GM18873 (cell line): ENCODE results near the gene C1orf21.

Source experiments
- ATAC-seq: cut with Tn5 transposase; IDR thresholded peaks from one replicate; pipeline ENCODE4 v1.9.1; 2021; ENCODE audit warnings: mild to moderate bottlenecking, moderate library complexity, moderate number of reproducible peaks; ENCODE audit not compliant: unreplicated experiment, low FRiP score

The C1orf21 gene

DNA sequence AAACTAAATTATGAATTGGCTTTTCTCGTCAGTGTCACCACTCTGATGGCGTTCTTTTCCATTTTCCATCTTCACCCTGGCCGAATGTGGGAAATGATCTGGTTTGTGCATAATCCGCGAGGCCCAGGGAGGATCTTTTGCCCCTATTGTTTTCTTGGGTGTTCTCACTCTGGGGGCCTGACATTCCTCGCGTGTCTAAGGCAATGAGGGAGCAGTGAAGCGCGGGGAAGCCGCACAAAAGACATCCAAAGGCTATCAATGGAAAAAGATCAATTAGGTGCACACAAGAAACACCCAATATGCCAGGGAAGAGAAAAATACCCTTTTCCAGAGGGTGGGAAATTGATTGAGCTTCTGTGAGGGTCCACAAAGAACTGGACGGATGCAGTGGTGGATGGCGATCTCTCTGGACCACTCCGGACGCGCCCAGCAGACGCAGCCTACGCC, 941 bp upstream of the C1orf21 start:
- ATAC-seq = no peak

DNA sequence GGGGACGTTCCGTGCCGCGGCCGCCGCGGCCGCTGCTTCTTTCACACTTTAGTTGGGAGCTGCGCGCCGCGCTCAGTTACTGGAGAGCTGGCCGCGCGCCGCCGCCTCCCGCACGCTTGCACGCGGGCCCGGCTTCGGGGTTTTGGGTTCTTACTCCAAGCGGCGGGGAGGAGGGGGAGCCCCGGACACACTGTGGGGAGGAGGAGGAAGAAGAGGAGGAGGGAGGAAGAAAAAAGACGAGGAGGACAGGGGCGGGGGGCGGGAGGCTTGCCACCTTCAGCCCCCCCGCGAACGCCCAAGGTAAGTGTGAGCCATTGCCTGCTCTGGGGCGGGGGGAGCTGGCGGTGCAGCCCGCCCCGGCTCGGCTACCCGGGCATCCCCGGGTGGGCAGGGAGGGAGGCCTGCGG, 243 bp downstream of the C1orf21 start:
- ATAC-seq = no peak

DNA sequence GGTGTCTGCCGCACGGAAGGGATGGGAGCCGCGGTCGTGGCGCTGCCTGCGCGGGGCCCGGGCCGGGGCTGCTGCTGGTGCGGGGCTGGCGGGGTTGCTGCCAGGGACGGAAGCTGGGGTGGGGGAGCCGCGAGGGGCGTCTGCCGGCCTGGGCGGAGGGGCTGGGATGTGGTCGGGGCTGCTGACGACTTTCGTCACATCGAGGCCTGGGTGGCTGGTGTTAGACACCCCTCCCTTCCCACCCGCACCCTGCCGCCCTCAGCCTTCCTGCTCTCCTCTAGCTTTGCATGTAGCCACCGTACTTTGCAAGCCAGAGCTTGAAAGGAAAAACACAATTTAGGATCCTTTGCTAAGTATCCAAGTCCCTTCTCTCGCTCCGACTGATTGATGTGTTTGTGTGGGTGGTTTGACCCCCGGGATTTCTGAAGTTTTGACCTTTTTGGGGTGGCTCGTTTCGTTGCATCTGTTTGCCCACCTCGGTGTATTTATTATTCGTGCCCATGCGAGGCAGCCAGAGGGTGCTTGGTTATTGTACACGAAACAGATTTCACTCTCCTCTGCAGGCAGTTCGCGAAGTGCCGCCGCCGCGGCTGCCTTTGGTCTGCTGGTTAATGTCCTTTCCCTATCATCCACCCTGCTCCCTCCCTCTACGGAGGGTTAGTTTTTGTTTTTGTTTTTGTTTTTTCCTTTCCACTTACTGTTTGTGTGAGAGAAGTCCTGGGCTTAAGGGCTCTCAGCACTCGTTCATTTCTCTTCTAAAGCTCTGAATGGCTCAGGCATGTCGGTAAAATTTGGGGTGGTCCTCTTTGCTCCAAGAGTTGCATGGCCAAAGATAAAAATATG, 868 bp downstream of the C1orf21 start:
- no peak for ATAC-seq

DNA sequence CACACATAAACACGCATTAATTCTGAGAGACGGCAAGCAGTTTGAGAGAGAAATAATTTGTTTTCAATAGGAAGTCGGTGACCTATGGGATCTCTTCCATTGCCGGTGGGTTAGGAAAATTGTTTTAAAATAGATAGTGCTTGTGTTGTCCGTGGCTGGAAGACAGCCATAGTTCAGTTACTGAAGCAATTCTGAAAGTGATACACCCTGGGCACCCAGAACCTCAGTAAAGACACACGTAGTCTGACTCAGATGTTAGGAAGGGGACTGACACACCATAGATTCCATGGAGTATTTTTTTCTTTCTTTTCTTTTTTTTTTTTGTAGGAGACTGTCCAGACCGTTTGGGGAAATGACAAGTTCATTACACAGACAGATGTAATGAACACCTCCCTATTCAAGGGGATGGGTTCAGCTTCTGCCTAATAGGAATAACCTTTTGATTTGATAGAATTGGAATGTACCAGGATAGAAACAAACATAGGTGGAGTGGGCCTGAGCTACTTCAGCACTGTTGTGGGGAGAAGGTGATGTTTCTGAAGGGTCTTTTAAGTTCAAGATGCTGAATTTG, 1.6 kb downstream of the C1orf21 start:
- no peak for ATAC-seq

DNA sequence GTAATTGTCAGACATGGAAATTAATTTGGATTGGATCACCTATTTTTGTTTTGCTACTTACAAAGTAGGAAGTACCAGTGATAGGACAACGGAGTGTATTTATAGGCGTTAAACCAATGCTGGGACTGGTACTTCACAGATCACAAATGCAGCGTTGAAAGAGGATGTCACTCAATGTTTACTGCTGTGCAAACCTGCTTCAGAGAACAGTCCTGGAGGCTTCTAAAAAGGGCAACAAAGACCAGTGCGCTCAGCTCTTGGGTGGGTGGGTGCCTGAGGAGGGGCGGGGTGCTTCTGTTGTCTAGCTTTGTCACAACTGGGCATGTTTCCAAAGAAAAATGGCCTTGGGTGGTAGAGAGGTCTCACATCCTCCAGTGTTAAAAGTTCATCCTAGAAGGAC, 2.1 kb downstream of the C1orf21 start:
- no peak for ATAC-seq

DNA sequence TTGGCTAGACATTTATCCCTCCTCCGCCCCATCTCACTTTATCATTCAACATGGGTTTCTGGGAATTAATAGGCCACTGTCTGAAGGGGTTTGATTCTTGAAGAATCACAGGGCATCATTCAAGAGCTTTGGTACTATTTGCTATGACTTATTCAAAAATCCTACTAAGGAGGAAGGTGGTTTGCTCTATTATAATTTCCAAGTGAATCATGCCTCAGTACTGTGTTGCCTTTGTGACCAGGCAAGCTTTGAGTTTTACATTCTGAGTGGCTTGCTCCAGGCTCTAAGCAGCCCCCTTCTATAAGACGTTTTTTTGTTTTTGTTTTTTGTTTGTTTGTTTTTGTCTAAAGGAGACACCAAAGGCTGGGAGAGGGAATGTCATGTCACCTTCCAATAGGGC, 2.6 kb downstream of the C1orf21 start:
- no peak for ATAC-seq

DNA sequence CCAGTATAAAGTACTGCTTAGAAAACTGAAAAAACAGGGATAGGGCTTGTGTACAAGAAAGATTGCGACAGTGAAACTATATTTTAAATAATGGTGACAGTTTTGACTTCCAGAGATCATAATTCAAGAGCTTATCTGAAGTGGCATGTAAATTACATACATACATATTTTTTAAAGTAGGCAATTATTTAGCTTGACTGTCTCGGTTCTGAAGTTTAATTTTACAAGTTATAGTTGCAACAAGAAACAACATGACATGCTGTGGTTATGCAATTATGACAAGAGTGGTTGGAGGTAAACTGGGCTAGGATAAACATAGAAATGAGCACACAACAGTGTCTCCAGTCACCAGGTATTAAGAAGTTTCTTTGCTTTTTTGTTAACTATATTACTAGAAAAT, 4.1 kb downstream of the C1orf21 start:
- ATAC-seq = no peak

DNA sequence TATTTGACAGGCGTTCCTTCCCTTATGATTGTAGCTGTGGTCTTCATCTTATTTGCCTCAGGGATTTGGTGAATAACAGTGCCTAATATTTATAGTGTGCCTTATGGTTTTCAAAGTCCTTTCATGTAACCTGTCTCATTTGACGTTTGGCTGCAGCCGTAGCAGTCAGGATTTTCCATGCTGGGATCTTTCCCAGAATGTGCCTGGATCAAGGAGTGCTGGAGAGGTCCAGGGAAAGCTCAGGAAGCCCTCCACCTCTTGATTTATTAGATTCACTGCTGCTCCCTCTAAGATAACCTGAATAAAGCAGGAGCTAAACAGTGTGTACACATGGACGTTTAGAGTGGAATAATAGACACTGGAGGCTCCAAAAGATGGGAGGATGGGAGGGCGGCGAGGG, 5.2 kb downstream of the C1orf21 start:
- no peak for ATAC-seq

DNA sequence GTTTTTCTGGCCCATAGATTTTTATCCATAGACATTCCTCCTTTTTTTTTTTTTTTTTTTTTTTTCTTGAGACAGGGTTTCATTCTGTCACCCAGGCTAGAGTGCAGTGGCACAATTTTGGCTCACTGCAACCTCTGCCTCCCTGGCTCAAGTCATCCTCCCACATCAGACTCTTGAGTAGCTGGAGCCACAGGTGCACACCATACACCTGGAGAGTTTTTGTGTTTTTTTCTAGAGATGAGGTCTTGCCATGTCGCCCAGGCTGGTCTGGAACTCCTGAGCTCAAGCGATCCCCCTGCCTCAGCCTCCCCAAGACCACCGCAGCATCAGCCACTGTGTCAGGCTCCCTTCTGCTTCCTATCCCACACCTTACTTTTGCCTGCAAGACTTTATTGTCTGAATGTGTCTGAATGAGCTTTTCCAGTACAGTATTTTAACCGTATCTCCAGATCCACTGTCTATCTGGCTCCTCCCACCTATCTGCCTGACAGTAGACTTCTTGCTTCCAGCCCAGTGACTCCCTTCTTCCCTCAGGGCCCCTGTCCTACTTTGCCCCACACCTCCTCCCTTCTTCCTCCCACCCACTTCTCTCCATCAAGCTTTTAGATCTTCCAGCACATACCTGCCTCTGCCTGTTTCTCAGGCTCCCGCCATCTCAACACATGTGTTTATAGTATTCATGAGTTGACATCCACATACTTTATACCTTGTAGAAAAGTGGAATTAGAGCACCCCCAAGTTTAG, 6.1 kb downstream of the C1orf21 start:
- no peak for ATAC-seq

DNA sequence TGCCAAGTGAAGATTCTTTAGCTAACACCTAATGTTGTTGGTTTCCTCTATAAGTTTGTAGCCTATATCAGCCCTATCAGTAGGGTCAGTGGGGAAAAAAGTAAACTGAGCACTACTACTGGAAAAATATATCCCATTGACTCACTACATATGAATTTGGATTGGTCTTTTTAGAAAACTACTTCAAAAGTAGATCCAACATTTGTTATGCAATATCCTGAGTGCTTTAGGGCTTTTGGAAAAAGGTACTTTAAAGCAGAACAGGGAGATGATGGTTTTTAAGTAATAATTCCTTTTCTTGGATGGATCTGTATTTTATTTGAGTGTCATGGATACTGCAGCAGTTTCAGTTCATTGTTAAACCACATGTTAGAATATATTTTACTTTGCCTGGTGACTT, 7.1 kb downstream of the C1orf21 start:
- no peak for ATAC-seq

DNA sequence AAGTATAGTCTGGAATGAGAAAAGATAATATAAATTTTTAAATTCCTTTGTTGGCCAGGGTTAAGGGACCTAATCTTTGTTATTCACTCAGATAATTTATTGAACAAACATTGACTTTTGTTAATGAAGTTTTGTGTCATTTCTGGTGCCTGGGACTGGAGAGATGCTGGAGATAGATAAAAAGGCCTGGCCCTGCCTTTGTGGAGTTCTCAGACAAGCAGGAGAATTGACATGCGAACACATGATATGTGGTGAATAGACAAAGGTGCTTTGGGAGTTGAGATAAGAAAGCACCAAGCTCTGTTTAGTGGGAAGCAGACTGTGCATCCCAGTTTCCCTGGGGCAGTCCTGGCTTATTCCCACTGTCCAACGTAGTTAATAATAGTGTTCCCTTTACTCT, 8.5 kb downstream of the C1orf21 start:
- no peak for ATAC-seq

DNA sequence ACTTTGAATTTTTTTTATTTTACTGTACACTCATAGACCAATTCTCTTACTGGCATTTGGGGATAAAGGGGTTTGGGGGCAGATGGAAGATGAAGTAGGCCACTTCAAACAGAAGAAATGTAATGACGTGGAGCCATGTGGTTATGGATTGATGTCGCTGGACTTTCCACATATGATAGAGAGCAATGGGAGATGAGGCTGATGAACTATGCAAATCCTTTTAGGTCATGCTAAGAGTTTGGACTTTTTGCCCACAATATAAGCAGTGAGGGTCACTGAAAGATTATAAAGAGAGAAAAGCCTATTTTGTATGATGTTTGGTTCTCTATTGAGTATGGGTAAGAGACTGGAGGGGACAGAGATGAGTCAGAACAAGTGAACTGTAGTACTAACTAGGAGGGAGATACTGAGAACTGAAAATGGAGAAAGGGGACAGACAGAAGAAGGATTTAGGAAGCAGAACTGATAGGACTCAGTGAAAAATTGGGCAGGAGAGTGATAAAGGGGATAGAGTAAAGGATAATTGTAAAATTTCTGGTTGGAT, 9.2 kb downstream of the C1orf21 start:
- ATAC-seq = no peak

DNA sequence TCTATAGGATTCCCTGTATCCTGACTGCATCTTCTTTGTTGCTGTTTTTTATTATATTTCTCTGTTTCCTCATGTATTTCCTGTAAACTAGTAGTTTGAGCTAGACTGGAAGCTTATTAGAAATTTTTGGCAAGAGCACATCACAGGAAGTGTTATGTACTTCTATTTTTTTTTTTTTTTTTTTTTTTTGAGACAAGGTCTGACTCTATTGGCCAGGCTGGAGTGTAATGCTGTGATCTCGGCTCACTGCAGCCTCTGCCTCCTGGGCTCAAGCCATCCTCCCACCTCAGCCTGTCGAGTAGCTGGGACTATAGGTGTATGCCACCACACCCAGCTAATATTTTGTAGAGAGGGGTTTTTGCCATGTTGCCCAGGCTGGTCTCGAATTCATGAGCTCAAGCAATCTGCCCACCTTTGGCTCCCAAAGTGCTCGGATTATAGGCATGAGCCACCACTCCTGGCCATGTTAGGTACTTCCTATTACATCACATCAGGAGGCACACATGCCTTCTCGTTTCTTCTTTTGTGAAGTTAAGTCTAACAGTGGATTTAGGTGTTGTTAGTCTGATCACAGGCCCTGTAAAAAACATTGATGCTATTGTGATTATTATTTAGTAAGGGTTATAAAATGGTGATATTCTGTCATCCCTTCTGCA, 12.5 kb downstream of the C1orf21 start:
- no peak for ATAC-seq

DNA sequence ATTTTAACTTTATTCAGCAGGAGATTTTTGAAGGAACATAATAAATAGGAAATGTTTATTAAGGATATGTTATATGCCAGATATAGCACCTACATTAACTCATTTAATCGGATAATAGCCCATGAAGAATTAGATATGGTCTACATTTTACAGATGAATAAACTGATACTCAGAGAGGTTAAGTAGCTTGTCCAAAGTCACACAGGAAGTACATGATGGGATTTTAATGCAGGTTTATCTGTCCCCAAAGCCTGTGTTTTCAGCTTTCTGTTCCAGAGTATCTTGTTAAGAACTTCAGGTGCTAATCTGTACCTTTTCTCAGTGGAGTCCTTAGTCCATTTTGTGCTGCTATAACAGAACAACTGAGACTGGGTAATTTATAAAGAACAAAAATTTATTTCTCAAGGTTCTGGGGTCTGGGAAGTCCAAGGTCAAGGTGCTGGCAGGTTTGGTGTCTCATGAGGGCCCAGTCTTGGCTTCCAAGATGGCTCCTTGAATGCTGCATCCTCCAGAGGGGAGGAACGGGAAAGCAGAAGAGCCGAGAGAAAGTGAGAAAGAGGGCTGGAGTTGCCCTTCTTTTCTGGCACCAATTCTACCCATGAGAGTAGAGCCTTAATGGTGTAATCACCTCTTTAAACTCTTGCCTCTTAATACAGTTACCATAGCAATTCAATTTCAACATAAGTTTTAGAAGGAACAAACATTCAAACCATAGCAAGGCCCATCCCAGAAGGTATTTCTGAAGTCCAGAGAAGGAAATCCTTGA, 17.3 kb downstream of the C1orf21 start:
- no peak for ATAC-seq

DNA sequence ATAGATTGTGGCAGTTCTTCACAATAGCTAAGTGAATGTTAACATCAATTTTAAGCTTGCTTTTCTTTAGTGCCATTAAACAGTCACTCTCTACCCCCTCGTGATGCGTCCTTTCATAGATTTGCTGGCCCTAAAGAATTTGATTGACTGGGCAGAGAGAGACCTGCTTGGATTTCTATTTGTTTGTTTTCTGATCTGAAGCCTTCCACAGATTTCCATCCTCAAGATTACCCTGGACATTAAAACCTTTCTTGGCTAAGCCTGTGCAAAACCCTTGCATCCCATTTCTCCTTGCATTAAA, 17.8 kb downstream of the C1orf21 start:
- ATAC-seq = no peak

DNA sequence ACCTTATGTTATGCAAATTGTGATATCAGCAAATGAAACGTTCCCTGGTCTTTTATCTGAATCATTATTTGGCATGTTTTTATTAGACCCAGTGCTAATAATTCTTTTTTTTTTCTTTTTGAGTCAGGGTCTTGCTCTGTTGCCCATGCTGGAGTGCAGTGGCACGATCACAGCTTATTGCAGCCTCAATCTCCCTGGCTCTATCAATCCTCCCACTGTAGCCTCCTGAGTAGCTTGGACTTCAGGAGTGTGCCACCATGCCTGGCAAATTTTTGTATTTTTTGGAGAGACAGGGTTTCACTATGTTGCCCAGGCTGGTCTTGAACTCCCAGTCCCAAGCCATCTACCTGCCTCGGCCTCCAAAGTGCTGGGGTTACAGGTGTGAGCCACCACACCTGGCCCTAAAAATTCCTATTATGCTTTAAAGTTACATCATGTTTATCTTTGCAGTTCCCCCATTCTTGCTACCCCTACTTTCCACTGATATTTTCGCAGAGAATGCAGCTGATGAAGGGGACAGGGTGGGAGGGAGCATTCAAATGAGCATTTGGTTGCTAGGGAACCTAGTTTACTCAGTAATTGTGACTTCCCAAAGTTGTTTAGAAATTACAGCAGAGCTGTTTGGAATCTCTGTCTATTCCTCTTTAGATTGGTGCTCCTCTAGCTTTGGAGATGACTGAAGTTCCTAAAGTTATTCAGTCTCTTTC, 18.4 kb downstream of the C1orf21 start:
- no peak for ATAC-seq

DNA sequence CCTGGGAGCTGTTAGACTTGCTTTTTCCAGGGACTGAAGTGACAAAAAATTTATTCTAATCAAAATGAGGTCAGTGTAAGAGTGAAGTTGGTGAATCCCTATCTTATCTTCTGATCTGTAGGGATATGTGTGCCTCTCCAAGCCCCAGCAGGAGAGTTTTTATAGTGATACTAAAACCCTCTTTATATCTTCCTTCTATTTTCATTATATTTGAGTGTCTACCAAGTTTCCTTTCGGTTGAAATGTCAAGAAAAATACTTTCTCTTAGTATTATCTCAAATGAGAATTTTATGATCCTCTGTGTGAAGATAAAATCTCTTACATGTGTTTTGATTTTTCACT, 18.9 kb downstream of the C1orf21 start:
- ATAC-seq = no peak

DNA sequence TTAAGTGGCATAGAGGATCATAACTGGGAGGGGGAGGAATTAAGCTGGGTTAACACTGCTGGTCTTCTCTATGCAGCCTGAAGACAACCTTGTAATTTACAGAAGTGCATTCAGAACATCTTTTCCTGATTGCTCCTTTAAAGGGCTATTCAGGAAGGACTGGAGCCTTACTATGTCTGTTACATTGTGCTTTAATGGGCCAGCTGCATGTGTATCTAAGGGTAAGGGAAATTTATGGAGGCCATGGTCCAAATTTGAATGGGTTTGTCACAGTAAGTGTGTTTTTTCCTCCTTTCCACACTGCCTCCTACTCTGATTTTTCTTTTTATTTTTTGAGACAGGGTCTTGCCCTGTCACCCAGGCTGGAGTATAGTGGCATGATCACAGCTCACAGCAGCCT, 19.6 kb downstream of the C1orf21 start:
- no peak for ATAC-seq

DNA sequence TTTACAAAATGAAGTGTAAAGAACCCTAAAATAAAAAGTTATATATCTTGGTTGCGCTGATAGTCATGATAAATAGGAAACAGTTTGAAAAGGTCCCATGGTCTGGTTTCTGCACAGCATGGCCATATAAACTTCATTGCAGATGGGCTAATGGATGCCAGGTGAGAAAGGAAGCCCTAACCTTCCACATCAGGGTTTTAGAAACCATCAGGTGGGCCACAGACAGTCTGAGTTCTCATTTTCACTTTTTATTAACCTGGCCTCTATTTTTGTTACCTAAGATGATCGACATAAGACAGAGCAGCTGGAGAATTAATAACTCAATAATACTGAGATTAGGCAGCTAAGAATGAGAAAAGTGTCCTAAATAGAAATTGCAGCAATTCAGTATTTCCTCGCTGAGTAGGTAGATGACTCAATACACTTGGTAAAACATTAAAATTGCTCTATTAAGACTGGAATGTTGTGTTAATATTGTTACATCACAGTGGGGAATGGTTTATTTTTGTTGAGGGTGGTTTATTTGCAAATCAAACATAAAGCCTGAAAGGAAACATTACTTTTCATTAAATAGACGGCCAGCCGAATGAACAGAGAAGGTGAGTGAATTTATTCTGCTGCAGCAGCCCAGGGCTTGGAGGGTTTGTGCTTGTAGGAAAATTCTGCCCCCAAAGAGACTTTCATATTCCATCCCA, 21.1 kb downstream of the C1orf21 start:
- ATAC-seq = no peak
